Measurements from ENCODE around the gene RAI1.
"Not testable (repeated sequence)": the region's sequence is repeated elsewhere in the genome, so short reads cannot be mapped to it uniquely, and the experiment has no call there.

The RAI1 gene

GRCh38 chr17:17806611-17807274 is 125.5 kb downstream of the RAI1 start:
- FAIRE-seq: no peak

GRCh38 chr17:17807440-17807839 is 126.2 kb downstream of the RAI1 start:
- FAIRE-seq: no peak

GRCh38 chr17:17808200-17808599 is 126.9 kb downstream of the RAI1 start:
- not testable (repeated sequence) for FAIRE-seq

GRCh38 chr17:17808706-17809432 is 127.6 kb downstream of the RAI1 start:
- no peak for FAIRE-seq

GRCh38 chr17:17809531-17810083 is 128.3 kb downstream of the RAI1 start:
- FAIRE-seq: no peak

- FAIRE-seq: no peak
Observed at GRCh38 chr17:17810084-17810894, 129.0 kb downstream of the RAI1 start.

GRCh38 chr17:17810895-17811248 is 129.6 kb downstream of the RAI1 start:
- FAIRE-seq: no peak

- no peak for FAIRE-seq
Observed at GRCh38 chr17:17811381-17812210, 130.3 kb downstream of the RAI1 start.

GRCh38 chr17:17812211-17813054 is 131.2 kb downstream of the RAI1 start:
- FAIRE-seq: no peak

GRCh38 chr17:17813055-17813724 is 131.9 kb downstream of the RAI1 start:
- FAIRE-seq: no peak

- FAIRE-seq: no peak
Observed at GRCh38 chr17:17813725-17814095, 132.5 kb downstream of the RAI1 start.

GRCh38 chr17:17814162-17815061 is 133.2 kb downstream of the RAI1 start:
- FAIRE-seq: no peak

- FAIRE-seq: no peak
Observed at GRCh38 chr17:17815062-17815406, 133.8 kb downstream of the RAI1 start.

- FAIRE-seq: no peak
Observed at GRCh38 chr17:17815436-17816200, 134.4 kb downstream of the RAI1 start.

GRCh38 chr17:17816240-17816814 is 135.1 kb downstream of the RAI1 start:
- FAIRE-seq: no peak

- FAIRE-seq: no peak
Observed at GRCh38 chr17:17816831-17817551, 135.7 kb downstream of the RAI1 start.

- no peak for FAIRE-seq
Observed at GRCh38 chr17:17817552-17817947, 136.3 kb downstream of the RAI1 start.

GRCh38 chr17:17818088-17818526 is 136.8 kb downstream of the RAI1 start:
- FAIRE-seq: no peak

All from TTC549 (cell line).